ENCODE results near the gene TMA7. TPM values are rescaled to one million over a fixed set of nuclear protein-coding genes. Genes with fewer than 3 reads are reported as not detected.
A peak's percentile ranks its signal among the peaks of the same experiment; 100 is the strongest.

TMA7 gene
- total RNA-seq, 1 donor from 2014 or later, result 268 TPM

DNA sequence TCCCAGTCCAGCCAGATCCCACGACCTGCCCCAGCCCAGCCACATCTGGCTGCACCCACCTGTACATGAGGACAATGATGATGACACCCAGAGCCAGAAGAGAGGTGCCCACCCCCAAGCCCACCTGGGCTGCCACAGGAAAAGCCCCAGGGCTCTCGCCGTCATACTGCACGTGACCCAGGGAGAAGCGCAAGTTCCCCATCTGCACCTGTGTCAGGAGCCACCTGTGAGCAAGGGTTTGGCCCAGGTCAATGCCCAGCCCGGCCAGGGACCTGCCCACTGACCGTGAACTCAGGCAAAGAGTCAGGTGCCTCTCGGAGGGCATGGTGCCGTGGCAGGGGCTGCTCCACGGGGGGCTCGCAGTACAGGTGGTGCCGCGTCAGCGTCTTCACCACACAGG is 26.4 kb upstream of the TMA7 start:
- Mint-ChIP-seq H3K27ac (peak overlapping the region; percentile 63), H3K4me3 (no peak overlapping the region), H3K9me3 (no peaks in the 10 kb centered on the region), H3K36me3 (peaks cover 9% of the 10 kb centered on the region), H3K27me3 (no peaks in the 10 kb centered on the region), H3K4me1 (ENCODE audit: unreplicated experiment) (no peaks in the 10 kb centered on the region)
- TF ChIP-seq, protein P1, sequence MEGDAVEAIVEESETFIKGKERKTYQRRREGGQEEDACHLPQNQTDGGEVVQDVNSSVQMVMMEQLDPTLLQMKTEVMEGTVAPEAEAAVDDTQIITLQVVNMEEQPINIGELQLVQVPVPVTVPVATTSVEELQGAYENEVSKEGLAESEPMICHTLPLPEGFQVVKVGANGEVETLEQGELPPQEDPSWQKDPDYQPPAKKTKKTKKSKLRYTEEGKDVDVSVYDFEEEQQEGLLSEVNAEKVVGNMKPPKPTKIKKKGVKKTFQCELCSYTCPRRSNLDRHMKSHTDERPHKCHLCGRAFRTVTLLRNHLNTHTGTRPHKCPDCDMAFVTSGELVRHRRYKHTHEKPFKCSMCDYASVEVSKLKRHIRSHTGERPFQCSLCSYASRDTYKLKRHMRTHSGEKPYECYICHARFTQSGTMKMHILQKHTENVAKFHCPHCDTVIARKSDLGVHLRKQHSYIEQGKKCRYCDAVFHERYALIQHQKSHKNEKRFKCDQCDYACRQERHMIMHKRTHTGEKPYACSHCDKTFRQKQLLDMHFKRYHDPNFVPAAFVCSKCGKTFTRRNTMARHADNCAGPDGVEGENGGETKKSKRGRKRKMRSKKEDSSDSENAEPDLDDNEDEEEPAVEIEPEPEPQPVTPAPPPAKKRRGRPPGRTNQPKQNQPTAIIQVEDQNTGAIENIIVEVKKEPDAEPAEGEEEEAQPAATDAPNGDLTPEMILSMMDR (conservative IDR thresholded peaks at IDR 0.05), result no peak
- DNase-seq (ENCODE audit: extremely low spot score, unreplicated experiment), result no peak

DNA sequence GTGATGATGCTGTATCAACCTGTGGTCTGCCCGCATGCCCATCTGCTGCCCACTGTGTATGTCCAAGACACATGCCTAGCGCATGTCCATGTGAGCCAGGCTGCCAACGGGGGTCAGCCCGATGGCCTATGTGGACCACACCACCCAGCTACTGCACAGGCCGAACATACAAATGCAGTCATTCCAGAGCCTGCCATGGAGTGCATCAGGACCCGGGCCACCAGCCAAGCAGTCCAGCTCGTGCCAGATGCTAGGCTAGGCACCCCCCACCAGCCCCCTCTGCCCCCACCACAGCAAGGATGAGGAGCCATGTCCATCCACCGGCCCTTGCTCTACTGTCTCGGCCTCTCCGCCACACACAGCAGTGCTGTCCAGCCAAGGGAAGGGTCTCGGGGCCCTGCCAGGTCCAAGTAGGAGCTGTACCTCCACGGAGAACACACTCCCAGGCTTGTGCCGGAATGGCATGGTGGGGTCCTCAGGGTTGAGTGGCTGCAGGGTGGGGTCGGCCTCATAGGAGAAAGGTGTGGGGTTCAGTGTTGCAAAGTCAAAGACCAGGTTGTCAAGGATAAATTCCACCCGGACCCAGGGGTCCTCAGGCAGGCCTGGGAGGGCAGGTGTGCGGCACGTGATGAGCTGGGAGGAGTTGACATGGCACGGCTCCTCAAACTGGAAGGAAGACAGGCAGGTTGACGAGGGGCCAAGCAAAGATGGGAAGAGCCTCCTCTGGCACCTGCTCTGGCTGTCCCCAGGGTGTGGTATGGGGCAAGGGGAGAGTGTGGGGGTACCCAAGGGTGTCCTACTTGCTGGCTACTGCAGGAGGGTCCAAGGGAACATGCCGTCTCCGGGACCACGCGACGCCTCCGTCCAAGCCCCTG is 25.4 kb upstream of the TMA7 start:
- no peak overlapping the region for H3K4me3 Mint-ChIP-seq
- peaks cover 8% of the 10 kb centered on the region for H3K36me3 Mint-ChIP-seq
- TF ChIP-seq, protein P1 (conservative IDR thresholded peaks at IDR 0.05), result no peak
- DNase-seq (ENCODE audit: extremely low spot score, unreplicated experiment), result no peak
- peak overlapping the region; percentile 55 for H3K27ac Mint-ChIP-seq
- H3K27me3 Mint-ChIP-seq, result no peaks in the 10 kb centered on the region
- no peaks in the 10 kb centered on the region for H3K4me1 Mint-ChIP-seq (ENCODE audit: unreplicated experiment)
- no peaks in the 10 kb centered on the region for H3K9me3 Mint-ChIP-seq

DNA sequence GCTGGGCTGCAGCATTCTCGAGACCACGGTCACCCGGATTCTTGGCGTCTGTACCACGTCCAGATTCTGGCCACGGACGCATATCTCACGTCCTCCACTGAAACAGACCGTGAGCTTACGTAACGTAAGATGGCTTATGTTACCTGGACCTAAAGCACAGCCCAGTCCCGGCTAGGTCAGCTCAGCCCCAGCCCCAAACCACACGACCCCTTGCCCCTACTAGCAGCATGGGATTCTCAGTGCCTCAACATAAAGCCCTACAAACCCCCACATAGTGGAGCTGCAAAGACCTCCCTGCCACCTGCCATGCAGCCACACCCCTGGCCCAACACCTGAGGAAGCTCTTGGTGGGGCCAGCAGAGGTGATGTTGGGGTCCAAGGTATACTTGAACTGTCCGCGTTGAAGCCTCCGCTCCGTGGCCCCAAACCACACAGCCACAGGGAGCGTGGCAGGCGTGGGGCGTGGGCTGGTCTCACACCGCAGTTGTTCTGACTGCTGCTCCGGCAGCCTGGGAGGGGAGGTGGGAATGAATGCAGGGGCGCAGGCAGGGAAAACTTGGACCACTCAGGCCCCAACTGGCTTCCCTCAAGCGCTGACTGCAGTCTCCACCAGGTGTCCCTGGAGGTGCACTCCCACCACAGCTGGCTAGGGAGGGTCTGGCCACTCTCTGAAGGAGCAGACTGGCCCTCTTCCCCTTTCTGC is 24.7 kb upstream of the TMA7 start:
- Mint-ChIP-seq H3K27me3 (no peaks in the 10 kb centered on the region), H3K9me3 (no peaks in the 10 kb centered on the region), H3K27ac (no peak overlapping the region), H3K4me3 (no peak overlapping the region), H3K36me3 (peaks cover 8% of the 10 kb centered on the region), H3K4me1 (ENCODE audit: unreplicated experiment) (no peaks in the 10 kb centered on the region)
- TF ChIP-seq, protein P1 (conservative IDR thresholded peaks at IDR 0.05), result peak; percentile 20
- DNase-seq (ENCODE audit: extremely low spot score, unreplicated experiment), result no peak

- no peak for DNase-seq (ENCODE audit: extremely low spot score, unreplicated experiment)
- no peaks in the 10 kb centered on the region for H3K9me3 Mint-ChIP-seq
- H3K27me3 Mint-ChIP-seq, result no peaks in the 10 kb centered on the region
- H3K4me3 Mint-ChIP-seq, result no peak overlapping the region
- no peaks in the 10 kb centered on the region for H3K4me1 Mint-ChIP-seq (ENCODE audit: unreplicated experiment)
- TF ChIP-seq, protein P1 (conservative IDR thresholded peaks at IDR 0.05), result no peak
- peak overlapping the region; percentile 43 for H3K27ac Mint-ChIP-seq
- peaks cover 8% of the 10 kb centered on the region for H3K36me3 Mint-ChIP-seq
These were observed 24.0 kb upstream of the TMA7 start for GRCh38 chr3:48416091-48416505.

DNA sequence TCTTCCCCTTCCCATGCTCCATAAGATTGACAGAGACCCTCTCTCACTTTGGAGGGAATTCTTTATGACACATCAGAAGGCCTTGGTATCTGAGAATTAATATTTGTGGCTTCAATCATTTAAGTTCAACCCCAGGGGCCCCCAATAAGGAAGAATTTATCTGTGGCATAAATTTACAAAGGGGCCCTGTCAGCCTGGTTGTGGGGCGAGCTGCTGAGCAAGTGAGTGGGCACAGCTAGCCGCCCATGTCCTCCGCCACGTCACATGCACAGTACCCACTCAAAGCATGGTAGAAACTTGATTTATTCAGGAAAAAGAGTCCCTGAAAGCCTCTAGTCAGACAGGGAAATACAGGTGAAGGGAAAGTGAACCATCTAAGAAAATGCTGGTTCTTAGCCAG is 23.5 kb upstream of the TMA7 start:
- H3K27me3 Mint-ChIP-seq, result no peaks in the 10 kb centered on the region

More for the DNA sequence above, 23.5 kb upstream of the TMA7 start:
- H3K27ac Mint-ChIP-seq, result peak overlapping the region; percentile 43
- H3K4me3 Mint-ChIP-seq, result no peak overlapping the region
- DNase-seq (ENCODE audit: extremely low spot score, unreplicated experiment), result no peak
- TF ChIP-seq, protein P1 (conservative IDR thresholded peaks at IDR 0.05), result no peak
- H3K36me3 Mint-ChIP-seq, result peaks cover 8% of the 10 kb centered on the region
- no peaks in the 10 kb centered on the region for H3K4me1 Mint-ChIP-seq (ENCODE audit: unreplicated experiment)
- H3K9me3 Mint-ChIP-seq, result no peaks in the 10 kb centered on the region

Measured in type B pancreatic cell (in vitro differentiated cells).